Head of caudate nucleus (tissue), 42 donors: ENCODE data around the gene SAV1.
A peak's percentile ranks its signal among the peaks of the same experiment; 100 is the strongest.
"Not testable (repeated sequence)": the region's sequence is repeated elsewhere in the genome, so short reads cannot be mapped to it uniquely, and the experiment has no call there.

Experiments used
- DNase-seq, 42 donors: peaks; one replicate each; pipeline versions ENCODE4 v3.0.0 to v3.0.0-alpha.2; 2020 to 2021; ENCODE audit warnings: mixed read lengths in 7 of 42
- intact Hi-C: fragments of 100-400 bp; cut with DNase I; formaldehyde crosslinking; loops from one replicate; pipeline ENCODE4 v1.15.0; 2022

The SAV1 gene

GRCh38 chr14:50667996-50668825, at the start of gene SAV1:
Gene SAV1, minus strand, starts transcription at chr14:50668306. Its CDS starts 339 bp downstream, at chr14:50667967.
- DNase-seq, result peak; percentile 55 to 93 (median 83)
- intact Hi-C loops, result loop anchor here (10.0 kb wide), 1 partner anchor 63 kb away; no protein-coding TSS in a partner anchor

- intact Hi-C loops, result no loop called here
- DNase-seq, result peak in 1 of 42 donors; percentile 23
These were observed 49.7 kb upstream of the SAV1 start for GRCh38 chr14:50717811-50718210.

GRCh38 chr14:50714450-50715073, 46.5 kb upstream of the SAV1 start:
- intact Hi-C loops, result loop anchor here (5.0 kb wide), 2 partner anchors 42 to 112 kb away; no protein-coding TSS in a partner anchor
- DNase-seq, result peak in 12 of 42 donors; percentile 22 to 67 (median 38)

GRCh38 chr14:50711043-50711442, 42.9 kb upstream of the SAV1 start:
- DNase-seq, result no peak
- intact Hi-C loops, result loop anchor here (5.0 kb wide), 2 partner anchors 39 to 109 kb away; no protein-coding TSS in a partner anchor

- intact Hi-C loops, result no loop called here
These were observed 37.0 kb upstream of the SAV1 start for GRCh38 chr14:50705026-50705593.

GRCh38 chr14:50704454-50705010, 36.4 kb upstream of the SAV1 start:
- intact Hi-C loops, result no loop called here
- DNase-seq, result no peak

More at GRCh38 chr14:50705026-50705593, 37.0 kb upstream of the SAV1 start:
- no peak for DNase-seq

GRCh38 chr14:50697659-50698290, 29.7 kb upstream of the SAV1 start:
- intact Hi-C loops, result no loop called here
- no peak for DNase-seq

GRCh38 chr14:50694260-50694659, 26.2 kb upstream of the SAV1 start:
- intact Hi-C loops, result not testable (repeated sequence)

GRCh38 chr14:50688875-50689274, 20.8 kb upstream of the SAV1 start:
- intact Hi-C loops, result no loop called here
- DNase-seq, result no peak

More at GRCh38 chr14:50694260-50694659, 26.2 kb upstream of the SAV1 start:
- DNase-seq, result not testable (repeated sequence)

- intact Hi-C loops, result no loop called here
- DNase-seq, result no peak
These were observed 11.6 kb upstream of the SAV1 start for GRCh38 chr14:50679674-50680073.

- no peak for DNase-seq
- intact Hi-C loops, result no loop called here
These were observed 10.1 kb upstream of the SAV1 start for GRCh38 chr14:50678163-50678562.

- DNase-seq, result no peak
These were observed 9.5 kb upstream of the SAV1 start for GRCh38 chr14:50677527-50678063.

GRCh38 chr14:50676814-50677516, 8.9 kb upstream of the SAV1 start:
- intact Hi-C loops, result no loop called here
- no peak for DNase-seq

More at GRCh38 chr14:50677527-50678063, 9.5 kb upstream of the SAV1 start:
- intact Hi-C loops, result no loop called here

GRCh38 chr14:50675597-50675996, 7.5 kb upstream of the SAV1 start:
- no peak for DNase-seq
- intact Hi-C loops, result no loop called here

GRCh38 chr14:50670866-50671256, 2.8 kb upstream of the SAV1 start:
- intact Hi-C loops, result loop anchor here (5.0 kb wide), 1 partner anchor 41 kb away; no protein-coding TSS in a partner anchor
- DNase-seq, result no peak

GRCh38 chr14:50670196-50670865, 2.2 kb upstream of the SAV1 start:
- DNase-seq, result no peak
- intact Hi-C loops, result loop anchor here (5.0 kb wide), 1 partner anchor 42 kb away; no protein-coding TSS in a partner anchor

GRCh38 chr14:50669441-50669986, 1.4 kb upstream of the SAV1 start:
- DNase-seq, result no peak
- intact Hi-C loops, result loop anchor here (10.0 kb wide), 1 partner anchor 65 kb away; no protein-coding TSS in a partner anchor
